CD14-positive monocyte (primary cell): Measurements from ENCODE around the gene GYPA. TPM values are rescaled to one million over a fixed set of nuclear protein-coding genes. Genes with fewer than 3 reads are reported as not detected.
"Not testable (repeated sequence)": the region's sequence is repeated elsewhere in the genome, so short reads cannot be mapped to it uniquely, and the experiment has no call there.

Experiments used
- DNase-seq, 3 donors: peaks; one replicate each; pipeline ENCODE4 v3.0.0-alpha.2; 2011 to 2022
- H2AFZ ChIP-seq: 2 replicates; pipeline ENCODE4 v1.6.0; 2012; ENCODE audit warnings: mild to moderate bottlenecking, low read depth, low read length, inconsistent platforms; ENCODE audit not compliant: insufficient read depth, poor library complexity, severe bottlenecking
- H3K27ac ChIP-seq, 2 donors: 1 replicate in 1 of 2; 2 replicates in 1 of 2; pipeline ENCODE4 v1.5.1; 2012 to 2013; ENCODE audit warnings: low read length in 2 of 2, control low read depth in 1 of 2, inconsistent platforms in 1 of 2, low read depth in 1 of 2, mild to moderate bottlenecking in 1 of 2
- H3K27me3 ChIP-seq, 2 donors: one replicate each; pipeline versions ENCODE4 v1.6.0 to v1.6.1; 2011 to 2013; ENCODE audit warnings: low read length in 2 of 2; ENCODE audit not compliant: control insufficient read depth in 2 of 2, insufficient read depth in 2 of 2
- H3K36me3 ChIP-seq, 2 donors: replicated peaks in 1 of 2; 1 replicate in 1 of 2; 2 replicates in 1 of 2; pipeline versions ENCODE4 v1.5.1 to v1.6.1; 2012 to 2013; ENCODE audit warnings: low read length in 2 of 2, control low read depth in 1 of 2, inconsistent platforms in 1 of 2, mild to moderate bottlenecking in 1 of 2; ENCODE audit not compliant: insufficient read depth in 2 of 2, control insufficient read depth in 1 of 2
- H3K4me1 ChIP-seq, 2 donors: 1 replicate in 1 of 2; 2 replicates in 1 of 2; pipeline versions ENCODE4 v1.5.1 to v1.6.1; 2012 to 2013; ENCODE audit warnings: low read length in 2 of 2, control low read depth in 1 of 2, inconsistent platforms in 1 of 2, mild to moderate bottlenecking in 1 of 2, moderate library complexity in 1 of 2; ENCODE audit not compliant: insufficient read depth in 2 of 2, control insufficient read depth in 1 of 2
- H3K4me2 ChIP-seq: replicated peaks from 2 replicates; pipeline ENCODE3; 2012; ENCODE audit warnings: low read length, moderate library complexity, mild to moderate bottlenecking; ENCODE audit not compliant: poor library complexity, severe bottlenecking; ENCODE audit errors: extremely low read depth
- H3K4me3 ChIP-seq, 3 experiments: fragments of 200-600 bp in 1 of 3; sonication (generic) in 1 of 3; replicated peaks in 1 of 3; 1 replicate in 2 of 3; 2 replicates in 1 of 3; pipeline ENCODE4 v1.5.1; 2011 to 2013; ENCODE audit warnings: low read length in 3 of 3, mild to moderate bottlenecking in 3 of 3, control low read depth in 2 of 3, low read depth in 2 of 3, inconsistent platforms in 1 of 3, moderate library complexity in 1 of 3
- H3K79me2 ChIP-seq: 2 replicates; pipeline ENCODE4 v1.6.0; 2012; ENCODE audit warnings: mild to moderate bottlenecking, control low read depth, inconsistent platforms, low read length, moderate library complexity; ENCODE audit not compliant: insufficient read depth
- H3K9ac ChIP-seq: 2 replicates; pipeline ENCODE4 v1.6.0; 2017; ENCODE audit warnings: low read length, mild to moderate bottlenecking; ENCODE audit not compliant: insufficient read depth, poor library complexity, severe bottlenecking
- H3K9me3 ChIP-seq, 2 donors: replicated peaks in 1 of 2; 1 replicate in 1 of 2; 2 replicates in 1 of 2; pipeline versions ENCODE4 v1.5.1 to v1.6.1; 2012 to 2013; ENCODE audit warnings: low read length in 2 of 2, control low read depth in 1 of 2; ENCODE audit not compliant: control insufficient read depth in 1 of 2, insufficient read depth in 1 of 2
- H4K20me1 ChIP-seq: 2 replicates; pipeline ENCODE4 v1.6.0; 2012; ENCODE audit warnings: mild to moderate bottlenecking, low read length, control low read depth, moderate library complexity; ENCODE audit not compliant: insufficient read depth
- H3K27ac Mint-ChIP-seq, 7 donors: one replicate each; pipeline ENCODE4 v1.8.0; 2020; ENCODE audit warnings: mild to moderate bottlenecking in 7 of 7, mixed read lengths in 7 of 7, moderate library complexity in 6 of 7, inconsistent platforms in 2 of 7
- H3K27me3 Mint-ChIP-seq, 3 donors: one replicate each; pipeline ENCODE4 v1.8.0; 2021 to 2022; ENCODE audit warnings: low read depth in 3 of 3, mild to moderate bottlenecking in 3 of 3, mixed read lengths in 3 of 3, moderate library complexity in 3 of 3, inconsistent platforms in 1 of 3
- H3K36me3 Mint-ChIP-seq, 2 donors: one replicate each; pipeline ENCODE4 v1.8.0; 2020; ENCODE audit warnings: mixed read lengths in 2 of 2, inconsistent platforms in 1 of 2, mild to moderate bottlenecking in 1 of 2
- H3K4me1 Mint-ChIP-seq: one replicate; pipeline ENCODE4 v1.8.0; 2020; ENCODE audit warnings: mild to moderate bottlenecking, mixed read lengths
- H3K4me3 Mint-ChIP-seq, 2 donors: one replicate each; pipeline ENCODE4 v1.8.0; 2020; ENCODE audit warnings: mild to moderate bottlenecking in 2 of 2, mixed read lengths in 2 of 2, moderate library complexity in 1 of 2
- H3K9me3 Mint-ChIP-seq, 7 donors: one replicate each; pipeline ENCODE4 v1.8.0; 2020 to 2022; ENCODE audit warnings: mixed read lengths in 7 of 7, mild to moderate bottlenecking in 6 of 7, moderate library complexity in 6 of 7, inconsistent platforms in 2 of 7
- WGBS: methylation state at CpG from one replicate; pipeline ENCODE4 v1.1.5; 2013; ENCODE audit warnings: missing lambda C conversion rate; ENCODE audit not compliant: insufficient coverage; 5-methylcytosine and 5-hydroxymethylcytosine counted together
- intact Hi-C, 2 donors: fragments of 100-400 bp; cut with micrococcal nuclease; formaldehyde crosslinking; loops; one replicate each; pipeline versions ENCODE4 v1.15.0 to v1.15.1; 2023
- polyA plus RNA-seq, 3 donors: library from polyadenylated mRNA; depleted of rRNA in 1 of 3; unstranded in 2 of 3; stranded (reverse) in 1 of 3; fragments of 300-500 nt in 2 of 3; fragments of >200 nt in 1 of 3; fragmentation: Illumina TruSeq in 2 of 3; gene quantifications; 1 replicate in 2 of 3; 2 replicates in 1 of 3; pipeline ENCODE4 v1.2.3, GENCODE V29; 2012 to 2021
- TF ChIP-seq, protein P1 (sequence below): fragments of 200-600 bp; IDR thresholded peaks from one replicate; pipeline ENCODE4 v1.8.0; 2022; ENCODE audit warnings: antibody characterized with exemption, mild to moderate bottlenecking

Gene GYPA
- polyA plus RNA-seq, 3 donors = not detected

DNA sequence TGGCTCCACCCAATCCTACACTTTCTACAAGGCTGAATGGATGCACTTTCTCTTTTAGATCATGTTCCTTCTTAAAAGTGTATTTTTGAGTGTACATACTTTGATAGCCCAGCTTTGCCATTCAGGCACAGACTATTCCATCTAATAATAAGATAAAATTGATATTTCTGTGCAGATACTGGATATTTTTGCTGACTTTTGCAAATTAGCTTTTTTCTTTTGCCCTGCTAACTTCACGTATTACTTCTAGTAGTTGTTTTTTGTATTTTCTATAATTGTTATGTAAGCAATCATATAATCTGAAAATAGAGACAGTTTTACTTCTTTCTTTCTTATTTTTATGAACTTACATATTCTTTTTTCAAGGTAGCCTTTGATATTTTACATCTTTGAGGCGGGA lies 13.5 kb upstream of the GYPA start:
- H3K9me3 Mint-ChIP-seq = peaks cover 7 to 27% (median 19%) of the 10 kb centered on the region in 7 donors
- H3K27ac Mint-ChIP-seq = no peak overlapping the region
- H3K27me3 Mint-ChIP-seq = peaks cover 0 to 1% (median 0%) of the 10 kb centered on the region in 3 donors
- Histone ChIP-seq H3K4me3 (no peak overlapping the region), H3K4me2 (no peak overlapping the region), H3K36me3 (no peaks in the 10 kb centered on the region), H3K4me1 (no peaks in the 10 kb centered on the region), H2AFZ (no peak overlapping the region), H3K79me2 (no peaks in the 10 kb centered on the region), H3K9ac (no peak overlapping the region), H3K27ac (no peak overlapping the region), H3K27me3 (no peaks in the 10 kb centered on the region), H3K9me3 (peaks cover 0 to 3% of the 10 kb centered on the region in 2 donors), H4K20me1 (no peaks in the 10 kb centered on the region)
- no CpG with 5 or more reads among the region's 2 CpGs for WGBS
- H3K4me3 Mint-ChIP-seq = no peak overlapping the region
- no peaks in the 10 kb centered on the region for H3K4me1 Mint-ChIP-seq
- no peak for DNase-seq
- TF ChIP-seq, protein P1, sequence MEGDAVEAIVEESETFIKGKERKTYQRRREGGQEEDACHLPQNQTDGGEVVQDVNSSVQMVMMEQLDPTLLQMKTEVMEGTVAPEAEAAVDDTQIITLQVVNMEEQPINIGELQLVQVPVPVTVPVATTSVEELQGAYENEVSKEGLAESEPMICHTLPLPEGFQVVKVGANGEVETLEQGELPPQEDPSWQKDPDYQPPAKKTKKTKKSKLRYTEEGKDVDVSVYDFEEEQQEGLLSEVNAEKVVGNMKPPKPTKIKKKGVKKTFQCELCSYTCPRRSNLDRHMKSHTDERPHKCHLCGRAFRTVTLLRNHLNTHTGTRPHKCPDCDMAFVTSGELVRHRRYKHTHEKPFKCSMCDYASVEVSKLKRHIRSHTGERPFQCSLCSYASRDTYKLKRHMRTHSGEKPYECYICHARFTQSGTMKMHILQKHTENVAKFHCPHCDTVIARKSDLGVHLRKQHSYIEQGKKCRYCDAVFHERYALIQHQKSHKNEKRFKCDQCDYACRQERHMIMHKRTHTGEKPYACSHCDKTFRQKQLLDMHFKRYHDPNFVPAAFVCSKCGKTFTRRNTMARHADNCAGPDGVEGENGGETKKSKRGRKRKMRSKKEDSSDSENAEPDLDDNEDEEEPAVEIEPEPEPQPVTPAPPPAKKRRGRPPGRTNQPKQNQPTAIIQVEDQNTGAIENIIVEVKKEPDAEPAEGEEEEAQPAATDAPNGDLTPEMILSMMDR = no peak
- intact Hi-C loops = no loop called here
- H3K36me3 Mint-ChIP-seq = no peaks in the 10 kb centered on the region

DNA sequence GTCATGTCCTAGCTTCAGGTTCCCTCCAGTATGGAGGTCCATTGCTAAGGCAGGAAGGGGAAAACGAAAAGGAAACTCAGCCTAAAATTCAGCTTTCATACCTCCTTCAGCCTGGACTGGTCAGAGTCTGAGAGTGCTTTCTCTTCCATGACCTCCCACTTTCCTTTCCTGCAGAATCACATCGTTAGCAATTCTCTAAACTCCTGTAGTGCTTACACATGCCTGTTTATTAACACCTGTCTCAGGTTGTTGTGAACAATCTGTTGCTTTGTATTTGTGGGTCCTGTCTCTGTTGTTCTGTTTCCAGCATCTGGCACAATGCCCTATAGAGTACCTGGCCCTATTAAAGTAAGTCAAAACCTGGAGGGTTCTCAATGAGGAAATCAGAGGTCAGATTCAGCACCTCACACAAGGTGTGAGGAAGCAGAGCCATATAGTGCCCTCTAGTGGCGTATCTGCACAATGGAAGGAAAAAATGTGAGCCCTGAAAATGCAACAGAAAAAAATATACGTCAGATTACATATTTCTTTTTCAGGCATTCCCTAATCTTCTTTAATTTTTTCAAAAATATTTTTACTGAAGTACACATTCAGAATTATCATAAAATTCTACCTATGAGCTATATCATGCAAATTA lies 2.3 kb upstream of the GYPA start:
- H3K4me1 Mint-ChIP-seq, H2AFZ ChIP-seq, H3K4me3 Mint-ChIP-seq, H3K4me1 ChIP-seq, intact Hi-C loops, H4K20me1 ChIP-seq, H3K27me3 ChIP-seq, H3K4me3 ChIP-seq, H3K27ac ChIP-seq, H3K79me2 ChIP-seq, H3K9me3 Mint-ChIP-seq, H3K36me3 ChIP-seq, H3K9me3 ChIP-seq, H3K9ac ChIP-seq, H3K4me2 ChIP-seq, H3K27ac Mint-ChIP-seq, H3K36me3 Mint-ChIP-seq, H3K27me3 Mint-ChIP-seq: not testable (repeated sequence)
- TF ChIP-seq, protein P1 = peak; percentile 71
- WGBS = 0% methylated on average over 1 of the region's 4 CpGs
- DNase-seq = peak in 1 of 3 donors; percentile 5
